ENCODE results near the gene TMEM218.
"Not testable (repeated sequence)": the region's sequence is repeated elsewhere in the genome, so short reads cannot be mapped to it uniquely, and the experiment has no call there.

The TMEM218 gene

DNA sequence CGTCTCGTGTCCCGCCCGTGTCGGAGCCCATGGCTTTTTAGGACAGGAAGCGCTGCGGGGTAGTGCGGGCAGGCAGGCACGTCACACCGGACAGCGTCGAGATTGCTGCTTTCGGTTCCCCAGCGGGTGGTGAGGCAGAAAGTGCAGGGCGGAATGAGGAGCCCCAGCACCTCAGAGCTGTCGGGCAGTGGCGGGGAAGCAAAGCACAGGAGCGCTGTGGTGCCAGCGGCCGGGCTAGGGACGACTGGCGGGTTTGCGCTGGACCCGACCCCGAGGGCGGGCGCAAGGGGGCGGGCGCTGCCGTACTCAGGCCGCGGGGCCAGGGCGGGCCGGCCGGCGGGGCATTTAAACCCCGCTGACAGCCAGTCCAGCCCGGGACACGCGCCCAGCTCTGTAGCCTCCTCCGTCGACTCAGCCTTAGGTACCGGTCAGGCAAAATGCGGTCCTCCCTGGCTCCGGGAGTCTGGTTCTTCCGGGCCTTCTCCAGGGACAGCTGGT lies 48.4 kb downstream of the TMEM218 start, which contains the start of gene SLC37A2:
SLC37A2 (plus strand) TSS at position 375 of the 498 bp plus-strand sequence; CDS start at position 438, 63 bp downstream.
- peak within 1 kb of the TSS; percentile 67 for H3K4me3 ChIP-seq (ENCODE audit: control insufficient read depth, low read depth, low read length)
- no peak for DNase-seq (ENCODE audit: low read depth)
- TF ChIP-seq, protein P1, sequence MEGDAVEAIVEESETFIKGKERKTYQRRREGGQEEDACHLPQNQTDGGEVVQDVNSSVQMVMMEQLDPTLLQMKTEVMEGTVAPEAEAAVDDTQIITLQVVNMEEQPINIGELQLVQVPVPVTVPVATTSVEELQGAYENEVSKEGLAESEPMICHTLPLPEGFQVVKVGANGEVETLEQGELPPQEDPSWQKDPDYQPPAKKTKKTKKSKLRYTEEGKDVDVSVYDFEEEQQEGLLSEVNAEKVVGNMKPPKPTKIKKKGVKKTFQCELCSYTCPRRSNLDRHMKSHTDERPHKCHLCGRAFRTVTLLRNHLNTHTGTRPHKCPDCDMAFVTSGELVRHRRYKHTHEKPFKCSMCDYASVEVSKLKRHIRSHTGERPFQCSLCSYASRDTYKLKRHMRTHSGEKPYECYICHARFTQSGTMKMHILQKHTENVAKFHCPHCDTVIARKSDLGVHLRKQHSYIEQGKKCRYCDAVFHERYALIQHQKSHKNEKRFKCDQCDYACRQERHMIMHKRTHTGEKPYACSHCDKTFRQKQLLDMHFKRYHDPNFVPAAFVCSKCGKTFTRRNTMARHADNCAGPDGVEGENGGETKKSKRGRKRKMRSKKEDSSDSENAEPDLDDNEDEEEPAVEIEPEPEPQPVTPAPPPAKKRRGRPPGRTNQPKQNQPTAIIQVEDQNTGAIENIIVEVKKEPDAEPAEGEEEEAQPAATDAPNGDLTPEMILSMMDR (IDR thresholded peaks at IDR 0.05; ENCODE audit: control insufficient read depth, insufficient read depth, low read depth, low read length, missing control alignments), result no peak

DNA sequence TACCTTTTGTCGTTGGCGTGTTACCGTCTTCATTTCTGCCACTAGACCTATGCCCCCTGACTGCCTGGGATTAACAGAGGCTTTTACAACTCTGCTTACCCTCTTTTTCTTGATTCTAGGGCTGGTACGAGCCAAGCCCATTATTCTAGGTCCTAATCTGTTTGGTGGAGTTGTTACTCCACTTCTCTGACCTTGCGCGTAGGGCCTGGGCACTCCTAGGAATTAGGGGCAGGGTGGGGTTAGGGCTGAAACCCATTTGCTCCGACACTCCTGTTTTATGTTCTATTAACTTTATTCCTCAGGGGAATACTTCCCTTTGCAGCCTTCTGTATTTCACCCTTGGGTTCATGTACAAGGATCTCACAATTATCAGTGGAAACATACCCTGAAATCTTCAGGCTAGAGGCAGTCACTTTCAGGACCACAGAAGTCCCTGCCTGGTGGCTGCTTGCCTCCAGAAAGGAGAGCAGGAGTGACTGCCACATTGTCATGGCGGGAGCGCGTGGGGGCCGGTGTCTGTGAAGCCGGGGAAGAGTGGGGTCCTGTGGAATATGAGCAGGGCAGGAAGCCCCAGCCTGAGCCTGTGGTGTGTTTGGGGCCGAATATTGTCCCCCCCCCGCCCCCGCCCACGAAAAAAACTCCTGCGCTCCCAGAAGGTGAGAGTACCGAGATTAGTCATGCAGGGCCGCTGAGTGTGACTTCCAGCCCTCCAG lies 49.1 kb downstream of the TMEM218 start:
- H3K4me3 ChIP-seq (ENCODE audit: control insufficient read depth, low read depth, low read length), result peak overlapping the region; percentile 67
- TF ChIP-seq, protein P1 (IDR thresholded peaks at IDR 0.05; ENCODE audit: control insufficient read depth, insufficient read depth, low read depth, low read length, missing control alignments), result no peak
- no peak for DNase-seq (ENCODE audit: low read depth)

DNA sequence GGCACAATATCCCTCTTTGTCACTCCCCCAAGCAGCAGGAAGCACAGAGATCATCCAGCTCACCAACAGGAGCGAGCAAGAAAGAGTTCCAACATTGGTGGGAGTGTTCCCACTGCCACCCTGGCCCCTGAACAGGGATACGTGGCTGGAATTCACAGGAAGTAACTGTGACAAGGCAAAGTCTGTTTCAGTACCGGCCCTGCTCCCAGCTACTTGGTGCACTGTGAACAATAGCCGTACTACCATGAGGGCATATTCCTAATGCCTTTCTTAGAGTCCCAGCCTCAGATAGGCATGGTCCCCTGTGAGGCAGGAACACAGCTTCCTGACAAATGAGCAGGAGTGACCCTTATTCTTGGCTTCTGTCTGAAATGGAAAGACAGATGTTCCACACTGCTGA lies 50.1 kb downstream of the TMEM218 start:
- H3K4me3 ChIP-seq (ENCODE audit: control insufficient read depth, low read depth, low read length), result no peak overlapping the region
- DNase-seq (ENCODE audit: low read depth), result no peak
- TF ChIP-seq, protein P1 (IDR thresholded peaks at IDR 0.05; ENCODE audit: control insufficient read depth, insufficient read depth, low read depth, low read length, missing control alignments), result no peak

DNA sequence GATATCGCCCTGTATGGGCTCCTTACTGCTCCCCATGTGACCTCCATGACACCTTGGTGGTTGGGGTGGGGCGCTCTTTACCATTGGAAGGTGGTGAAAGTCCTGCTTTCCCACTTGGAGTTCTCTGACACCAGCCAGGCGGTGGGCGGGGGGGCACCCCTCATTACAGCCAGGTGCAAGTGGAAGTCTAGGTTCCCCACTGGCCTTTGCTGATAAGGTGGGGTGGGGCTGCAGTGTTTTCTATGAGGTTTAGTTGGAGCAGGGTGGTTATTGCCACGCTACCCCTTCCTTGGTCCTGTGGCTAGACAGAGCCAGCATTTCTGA lies 53.8 kb downstream of the TMEM218 start:
- H3K4me3 ChIP-seq (ENCODE audit: control insufficient read depth, low read depth, low read length), result no peak overlapping the region
- TF ChIP-seq, protein P1 (IDR thresholded peaks at IDR 0.05; ENCODE audit: control insufficient read depth, insufficient read depth, low read depth, low read length, missing control alignments), result no peak
- no peak for DNase-seq (ENCODE audit: low read depth)

DNA sequence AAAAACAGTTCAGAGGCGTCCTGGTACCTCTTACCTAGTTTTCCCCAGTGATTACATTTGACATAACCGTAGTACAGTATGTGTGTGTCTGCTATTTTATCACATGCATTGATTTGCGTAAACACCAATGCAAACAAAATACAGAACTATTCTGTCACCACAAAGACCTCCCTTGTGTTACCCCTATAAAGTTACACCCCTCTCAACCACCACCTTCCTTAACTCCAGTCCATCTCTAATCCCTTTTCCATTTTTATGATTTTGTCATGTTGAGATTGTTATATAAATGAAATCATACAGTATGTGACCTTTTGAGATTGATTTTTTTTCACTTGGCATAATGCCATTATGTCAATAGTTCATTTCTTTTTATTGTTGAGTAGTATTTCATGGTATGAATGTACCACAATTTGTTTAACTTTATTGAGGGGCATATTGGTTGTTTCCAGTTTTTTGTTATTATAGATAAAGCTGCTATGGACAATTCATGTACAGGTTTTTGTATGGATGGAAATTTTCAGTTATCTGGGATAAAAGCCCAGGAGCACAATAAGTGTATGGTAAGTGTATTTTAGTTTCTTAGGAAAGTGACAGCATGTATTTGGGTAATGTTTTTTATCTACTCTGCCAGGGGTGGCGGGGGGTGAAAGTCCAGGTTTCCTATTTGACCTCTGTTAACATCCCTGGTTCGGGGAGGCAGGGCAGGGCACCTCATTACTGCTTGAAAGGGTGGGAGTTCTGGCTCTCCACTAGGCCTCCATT lies 54.3 kb downstream of the TMEM218 start:
- TF ChIP-seq, protein P1 (IDR thresholded peaks at IDR 0.05; ENCODE audit: control insufficient read depth, insufficient read depth, low read depth, low read length, missing control alignments), result no peak
- no peak overlapping the region for H3K4me3 ChIP-seq (ENCODE audit: control insufficient read depth, low read depth, low read length)
- no peak for DNase-seq (ENCODE audit: low read depth)

DNA sequence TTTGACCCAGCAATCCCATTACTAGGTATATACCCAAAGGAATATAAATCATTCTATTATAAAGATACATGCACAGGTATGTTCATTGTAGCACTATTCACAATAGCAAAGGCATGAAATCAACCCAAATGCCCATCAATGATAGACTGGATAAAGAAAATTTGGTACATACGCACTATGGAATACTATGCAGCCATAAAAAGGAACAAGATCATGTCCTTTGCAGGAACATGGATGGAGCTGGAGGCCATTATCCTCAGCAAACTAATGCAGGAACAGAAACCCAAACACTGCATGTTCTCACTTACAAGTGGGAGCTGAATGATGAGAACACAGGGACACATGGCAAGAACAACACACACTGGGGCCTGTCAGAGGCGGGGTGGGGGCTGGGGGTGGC lies 55.3 kb downstream of the TMEM218 start:
- DNase-seq (ENCODE audit: low read depth); H3K4me3 ChIP-seq (ENCODE audit: control insufficient read depth, low read depth, low read length): not testable (repeated sequence)

DNA sequence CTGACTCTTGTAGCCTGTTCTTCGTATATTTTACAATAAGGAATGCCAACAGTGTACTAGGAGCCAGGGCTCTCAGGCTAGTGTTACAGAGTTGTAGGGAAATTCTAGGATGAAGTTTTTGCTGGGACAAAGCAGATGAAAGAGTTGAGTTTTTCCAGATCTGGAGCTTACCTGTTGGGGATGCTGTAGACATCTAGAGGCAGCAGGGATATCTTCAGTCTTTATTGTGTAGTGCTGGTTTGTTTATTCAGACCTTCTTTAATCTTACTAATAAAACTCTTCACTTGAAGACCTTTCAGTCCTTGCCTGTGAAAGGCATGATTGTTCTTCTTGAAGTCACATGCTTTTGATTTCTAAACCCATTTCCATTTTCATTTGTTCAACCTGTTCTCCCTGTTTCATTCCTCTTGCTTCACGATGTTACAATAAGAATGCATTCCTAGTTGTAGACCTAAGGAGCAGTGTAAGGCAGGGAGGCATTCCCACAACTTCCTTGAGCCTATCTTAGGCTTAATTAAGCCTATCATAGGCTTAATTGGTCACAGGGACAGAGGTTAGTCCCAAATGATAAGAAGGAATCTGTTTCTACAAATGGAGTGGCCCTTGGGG lies 56.2 kb downstream of the TMEM218 start:
- no peak for DNase-seq (ENCODE audit: low read depth)
- H3K4me3 ChIP-seq (ENCODE audit: control insufficient read depth, low read depth, low read length), result no peak overlapping the region
- TF ChIP-seq, protein P1 (IDR thresholded peaks at IDR 0.05; ENCODE audit: control insufficient read depth, insufficient read depth, low read depth, low read length, missing control alignments), result no peak

Measured in AG09309 (cell line).